AG09309 (cell line): ENCODE data around the gene CRYGN.

ENCODE experiments used
- DNase-seq: peaks from one replicate; pipeline ENCODE4 v3.0.0-alpha.2; 2010; ENCODE audit warnings: low read depth
- H3K4me3 ChIP-seq: 2 replicates; pipeline ENCODE4 v1.5.1; 2011; ENCODE audit warnings: mild to moderate bottlenecking, low read depth, low read length, moderate library complexity; ENCODE audit not compliant: control insufficient read depth
- TF ChIP-seq, protein P1 (sequence below): IDR thresholded peaks from 2 replicates; pipeline ENCODE4 v1.5.1; 2011; ENCODE audit warnings: mild to moderate bottlenecking, low read depth, low read length, inconsistent platforms; ENCODE audit not compliant: insufficient read depth, control insufficient read depth; ENCODE audit errors: missing control alignments

Gene CRYGN

DNA sequence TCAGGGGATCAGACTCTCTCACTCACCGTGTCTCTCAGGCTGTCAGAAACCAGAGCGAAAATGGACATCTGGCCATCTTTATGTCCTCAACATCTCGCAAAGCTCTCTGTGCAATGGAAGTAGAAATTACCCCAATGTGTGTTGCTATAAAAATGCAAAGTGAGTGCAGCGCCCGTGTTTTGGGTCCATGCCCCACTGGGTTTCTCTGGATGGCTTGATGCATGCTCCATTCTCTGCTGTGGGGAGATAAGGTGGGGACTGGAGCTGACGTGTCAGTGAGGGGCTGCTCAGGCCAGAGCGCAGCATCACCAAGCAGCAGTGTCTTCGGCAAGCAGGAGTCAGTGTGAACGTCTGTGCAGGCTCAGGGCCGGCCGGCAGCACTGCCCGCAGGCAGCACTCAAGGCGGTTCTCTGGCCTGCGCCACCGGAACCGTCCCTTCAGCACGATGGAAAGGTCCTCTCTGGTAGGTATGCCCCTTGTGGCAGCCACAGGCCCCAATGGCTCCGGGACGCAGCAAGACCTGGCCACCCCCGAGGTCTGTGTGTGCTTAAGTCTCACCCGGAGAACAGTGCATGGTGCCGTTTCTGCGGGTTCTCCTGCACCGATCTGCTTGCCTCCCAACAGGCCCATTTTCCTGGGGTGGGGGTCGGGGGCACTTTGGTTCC is 60.3 kb downstream of the CRYGN start:
- TF ChIP-seq, protein P1, sequence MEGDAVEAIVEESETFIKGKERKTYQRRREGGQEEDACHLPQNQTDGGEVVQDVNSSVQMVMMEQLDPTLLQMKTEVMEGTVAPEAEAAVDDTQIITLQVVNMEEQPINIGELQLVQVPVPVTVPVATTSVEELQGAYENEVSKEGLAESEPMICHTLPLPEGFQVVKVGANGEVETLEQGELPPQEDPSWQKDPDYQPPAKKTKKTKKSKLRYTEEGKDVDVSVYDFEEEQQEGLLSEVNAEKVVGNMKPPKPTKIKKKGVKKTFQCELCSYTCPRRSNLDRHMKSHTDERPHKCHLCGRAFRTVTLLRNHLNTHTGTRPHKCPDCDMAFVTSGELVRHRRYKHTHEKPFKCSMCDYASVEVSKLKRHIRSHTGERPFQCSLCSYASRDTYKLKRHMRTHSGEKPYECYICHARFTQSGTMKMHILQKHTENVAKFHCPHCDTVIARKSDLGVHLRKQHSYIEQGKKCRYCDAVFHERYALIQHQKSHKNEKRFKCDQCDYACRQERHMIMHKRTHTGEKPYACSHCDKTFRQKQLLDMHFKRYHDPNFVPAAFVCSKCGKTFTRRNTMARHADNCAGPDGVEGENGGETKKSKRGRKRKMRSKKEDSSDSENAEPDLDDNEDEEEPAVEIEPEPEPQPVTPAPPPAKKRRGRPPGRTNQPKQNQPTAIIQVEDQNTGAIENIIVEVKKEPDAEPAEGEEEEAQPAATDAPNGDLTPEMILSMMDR: no peak
- no peak overlapping the region for H3K4me3 ChIP-seq
- no peak for DNase-seq

DNA sequence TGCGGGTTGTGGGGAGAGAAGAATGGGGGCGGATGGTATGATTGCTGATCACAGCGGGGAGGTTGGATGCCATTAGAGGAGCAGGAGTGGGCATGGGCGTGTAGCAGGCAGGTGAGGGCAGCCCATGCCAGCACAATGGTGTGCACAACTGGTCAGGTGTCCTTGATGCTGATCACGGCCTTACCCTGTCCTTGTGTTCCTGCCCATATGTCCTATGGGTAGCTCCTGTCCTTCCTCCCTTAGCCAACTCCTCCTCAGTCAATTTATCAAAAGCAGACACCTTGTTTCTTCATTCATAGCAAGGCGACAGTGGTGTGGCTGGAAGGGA is 60.8 kb downstream of the CRYGN start:
- no peak overlapping the region for H3K4me3 ChIP-seq
- TF ChIP-seq, protein P1: no peak
- no peak for DNase-seq
